HL-60 (cell line): Measurements from ENCODE around the gene RPL10L.

Experiments
- DNase-seq, 2 experiments: peaks; one replicate each; pipeline ENCODE4 v3.0.0-alpha.2; 2010 to 2020; ENCODE audit warnings: low read depth in 1 of 2, low spot score in 1 of 2
- H3K27ac ChIP-seq: fragments of 250-450 bp; sonication (Bioruptor Pico); replicated peaks from 2 replicates; pipeline ENCODE4 v1.5.1; 2020; ENCODE audit warnings: mild to moderate bottlenecking, moderate library complexity
- H3K27me3 ChIP-seq: fragments of 250-450 bp; sonication (Bioruptor Pico); 2 replicates; pipeline ENCODE4 v1.5.1; 2021; ENCODE audit warnings: mild to moderate bottlenecking, moderate library complexity; ENCODE audit not compliant: insufficient read depth, poor library complexity, severe bottlenecking
- H3K4me3 ChIP-seq: replicated peaks from 2 replicates; pipeline ENCODE4 v1.5.1; 2011; ENCODE audit warnings: mild to moderate bottlenecking, control low read depth, low read length; ENCODE audit not compliant: insufficient read depth
- CTCF ChIP-seq: IDR thresholded peaks from one replicate; pipeline ENCODE4 v1.5.1; 2011; ENCODE audit warnings: low read length, control low read depth, inconsistent platforms; ENCODE audit not compliant: insufficient read depth
- GABPA ChIP-seq: IDR thresholded peaks from 2 replicates; pipeline ENCODE4 v1.6.1; 2012; ENCODE audit warnings: low read depth
- POLR2AphosphoS5 ChIP-seq: IDR thresholded peaks from 2 replicates; pipeline ENCODE4 v1.6.1; 2012; ENCODE audit warnings: low read depth
- REST ChIP-seq: IDR thresholded peaks from 2 replicates; pipeline ENCODE4 v1.6.1; 2012; ENCODE audit warnings: low read depth; ENCODE audit not compliant: insufficient replicate concordance
- SPI1 ChIP-seq: IDR thresholded peaks from 2 replicates; pipeline ENCODE4 v1.6.1; 2012; ENCODE audit warnings: low read depth, mild to moderate bottlenecking, borderline replicate concordance
- long read RNA-seq: library from polyadenylated mRNA; unstranded; transcript quantifications from one replicate; pipeline ENCODE4 v2.0.0, GENCODE V29; 2020

The RPL10L gene
- long read RNA-seq = 0 reads

- peak within 1 kb of the TSS; percentile 57 for H3K27ac ChIP-seq
- TF ChIP-seq REST (no peak), SPI1 (no peak), CTCF (no peak), GABPA (no peak), POLR2AphosphoS5 (no peak)
- no peak within 1 kb of the TSS for H3K4me3 ChIP-seq
- no peak for DNase-seq
- no peaks in the 10 kb centered on the region for H3K27me3 ChIP-seq
Measured at GRCh38 chr14:46651526-46652144, at the start of gene RPL10L. Gene RPL10L (minus strand): TSS chr14:46651781. CDS start chr14:46651736, 45 bp downstream.

GRCh38 chr14:46691819-46692218, 40.2 kb upstream of the RPL10L start:
- Histone ChIP-seq H3K4me3 (no peak overlapping the region), H3K27me3 (no peaks in the 10 kb centered on the region), H3K27ac (no peak overlapping the region)
- TF ChIP-seq CTCF (no peak), GABPA (no peak), SPI1 (no peak), POLR2AphosphoS5 (no peak), REST (no peak)
- no peak for DNase-seq

GRCh38 chr14:46686652-46687051, 35.1 kb upstream of the RPL10L start:
- no peak for TF ChIP-seq SPI1
- no peak for TF ChIP-seq CTCF
- TF ChIP-seq GABPA = no peak
- peak; percentile 78 for TF ChIP-seq POLR2AphosphoS5
- no peaks in the 10 kb centered on the region for H3K27me3 ChIP-seq
- H3K4me3 ChIP-seq = no peak overlapping the region
- H3K27ac ChIP-seq = peak overlapping the region; percentile 23
- peak; percentile 82 to 96 for DNase-seq

- DNase-seq = no peak
- H3K27me3 ChIP-seq = no peaks in the 10 kb centered on the region
- no peak for TF ChIP-seq SPI1
- no peak for TF ChIP-seq POLR2AphosphoS5
- no peak for TF ChIP-seq REST
- TF ChIP-seq CTCF = no peak
- no peak for TF ChIP-seq GABPA
- no peak overlapping the region for H3K4me3 ChIP-seq
- no peak overlapping the region for H3K27ac ChIP-seq
Measured at GRCh38 chr14:46672128-46672527, 20.5 kb upstream of the RPL10L start.
